ENCODE data around the gene PDCD2L.
A peak's percentile ranks its signal among the peaks of the same experiment; 100 is the strongest.

The PDCD2L gene

GRCh38 chr19:34404109-34404909 lies at the start of gene PDCD2L (continued):
- TF ChIP-seq ZNF645 (tag by site-specific recombination; IDR thresholded peaks at IDR 0.05) (no peak), GFI1B (tag by site-specific recombination; IDR thresholded peaks at IDR 0.05) (no peak), ZNF776 (tag by site-specific recombination; IDR thresholded peaks at IDR 0.05; ENCODE audit: borderline replicate concordance) (no peak), ZNF18 (tag by site-specific recombination; IDR thresholded peaks at IDR 0.05) (peak; percentile 75), ZNF571 (tag by site-specific recombination; IDR thresholded peaks at IDR 0.05) (no peak), ZNF747 (tag by site-specific recombination; IDR thresholded peaks at IDR 0.05) (no peak), ZNF2 (tag by site-specific recombination; IDR thresholded peaks at IDR 0.05) (peak; percentile 98), ZNF624 (tag by site-specific recombination; IDR thresholded peaks at IDR 0.05) (no peak), YY2 (tag by site-specific recombination; IDR thresholded peaks at IDR 0.05) (peak; percentile 97), ZNF548 (tag by site-specific recombination; IDR thresholded peaks at IDR 0.05) (no peak), ZNF24 (tag by site-specific recombination; IDR thresholded peaks at IDR 0.05) (peak; percentile 77), SP3 (tag by site-specific recombination; IDR thresholded peaks at IDR 0.05) (peak; percentile 56), ZSCAN30 (tag by site-specific recombination; IDR thresholded peaks at IDR 0.05) (peak; percentile 67), ZNF184 (tag by site-specific recombination; IDR thresholded peaks at IDR 0.05) (no peak), ZNF223 (tag by site-specific recombination; IDR thresholded peaks at IDR 0.05) (no peak), ZNF16 (tag by site-specific recombination; IDR thresholded peaks at IDR 0.05; ENCODE audit: low read depth) (no peak), GLI4 (tag by site-specific recombination; IDR thresholded peaks at IDR 0.05) (no peak), ZNF768 (tag by site-specific recombination; IDR thresholded peaks at IDR 0.05) (no peak; the same call in 1 of the 2 replicates), ZNF660 (tag by site-specific recombination; IDR thresholded peaks at IDR 0.05) (peak; percentile 89; the same call in 1 of the 2 replicates), ZNF133 (tag by site-specific recombination; IDR thresholded peaks at IDR 0.05) (0 out of 2 replicates have a peak, but pooled peaks have one; percentile 11), ZFP69B (tag by site-specific recombination; IDR thresholded peaks at IDR 0.05) (peak; percentile 44; the same call in 1 of the 2 replicates), ZNF138 (tag by site-specific recombination; IDR thresholded peaks at IDR 0.05; ENCODE audit: borderline replicate concordance) (no peak), ZNF324 (tag by site-specific recombination; IDR thresholded peaks at IDR 0.05) (peak; percentile 61; the same call in 1 of the 2 replicates), HOXD13 (CRISPR knock-in tag; IDR thresholded peaks at IDR 0.05; ENCODE audit: borderline replicate concordance) (no peak), KLF1 (tag by site-specific recombination; IDR thresholded peaks at IDR 0.05) (peak; percentile 27; the same call in 1 of the 2 replicates)
- TF ChIP-seq, protein P1, sequence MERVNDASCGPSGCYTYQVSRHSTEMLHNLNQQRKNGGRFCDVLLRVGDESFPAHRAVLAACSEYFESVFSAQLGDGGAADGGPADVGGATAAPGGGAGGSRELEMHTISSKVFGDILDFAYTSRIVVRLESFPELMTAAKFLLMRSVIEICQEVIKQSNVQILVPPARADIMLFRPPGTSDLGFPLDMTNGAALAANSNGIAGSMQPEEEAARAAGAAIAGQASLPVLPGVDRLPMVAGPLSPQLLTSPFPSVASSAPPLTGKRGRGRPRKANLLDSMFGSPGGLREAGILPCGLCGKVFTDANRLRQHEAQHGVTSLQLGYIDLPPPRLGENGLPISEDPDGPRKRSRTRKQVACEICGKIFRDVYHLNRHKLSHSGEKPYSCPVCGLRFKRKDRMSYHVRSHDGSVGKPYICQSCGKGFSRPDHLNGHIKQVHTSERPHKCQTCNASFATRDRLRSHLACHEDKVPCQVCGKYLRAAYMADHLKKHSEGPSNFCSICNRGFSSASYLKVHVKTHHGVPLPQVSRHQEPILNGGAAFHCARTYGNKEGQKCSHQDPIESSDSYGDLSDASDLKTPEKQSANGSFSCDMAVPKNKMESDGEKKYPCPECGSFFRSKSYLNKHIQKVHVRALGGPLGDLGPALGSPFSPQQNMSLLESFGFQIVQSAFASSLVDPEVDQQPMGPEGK (tag by site-specific recombination; IDR thresholded peaks at IDR 0.05): peak; percentile 79
- TF ChIP-seq, protein P2, sequence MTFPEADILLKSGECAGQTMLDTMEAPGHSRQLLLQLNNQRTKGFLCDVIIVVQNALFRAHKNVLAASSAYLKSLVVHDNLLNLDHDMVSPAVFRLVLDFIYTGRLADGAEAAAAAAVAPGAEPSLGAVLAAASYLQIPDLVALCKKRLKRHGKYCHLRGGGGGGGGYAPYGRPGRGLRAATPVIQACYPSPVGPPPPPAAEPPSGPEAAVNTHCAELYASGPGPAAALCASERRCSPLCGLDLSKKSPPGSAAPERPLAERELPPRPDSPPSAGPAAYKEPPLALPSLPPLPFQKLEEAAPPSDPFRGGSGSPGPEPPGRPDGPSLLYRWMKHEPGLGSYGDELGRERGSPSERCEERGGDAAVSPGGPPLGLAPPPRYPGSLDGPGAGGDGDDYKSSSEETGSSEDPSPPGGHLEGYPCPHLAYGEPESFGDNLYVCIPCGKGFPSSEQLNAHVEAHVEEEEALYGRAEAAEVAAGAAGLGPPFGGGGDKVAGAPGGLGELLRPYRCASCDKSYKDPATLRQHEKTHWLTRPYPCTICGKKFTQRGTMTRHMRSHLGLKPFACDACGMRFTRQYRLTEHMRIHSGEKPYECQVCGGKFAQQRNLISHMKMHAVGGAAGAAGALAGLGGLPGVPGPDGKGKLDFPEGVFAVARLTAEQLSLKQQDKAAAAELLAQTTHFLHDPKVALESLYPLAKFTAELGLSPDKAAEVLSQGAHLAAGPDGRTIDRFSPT (tag by site-specific recombination; IDR thresholded peaks at IDR 0.05): 0 out of 2 replicates have a peak, but pooled peaks have one; percentile 47
- TF ChIP-seq, protein P3, sequence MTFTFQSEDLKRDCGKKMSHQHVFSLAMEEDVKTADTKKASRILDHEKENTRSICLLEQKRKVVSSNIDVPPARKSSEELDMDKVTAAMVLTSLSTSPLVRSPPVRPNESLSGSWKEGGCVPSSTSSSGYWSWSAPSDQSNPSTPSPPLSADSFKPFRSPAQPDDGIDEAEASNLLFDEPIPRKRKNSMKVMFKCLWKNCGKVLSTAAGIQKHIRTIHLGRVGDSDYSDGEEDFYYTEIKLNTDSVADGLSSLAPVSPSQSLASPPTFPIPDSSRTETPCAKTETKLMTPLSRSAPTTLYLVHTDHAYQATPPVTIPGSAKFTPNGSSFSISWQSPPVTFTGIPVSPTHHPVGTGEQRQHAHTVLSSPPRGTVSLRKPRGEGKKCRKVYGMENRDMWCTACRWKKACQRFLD (tag by site-specific recombination; IDR thresholded peaks at IDR 0.05): peak; percentile 90; the same call in 1 of the 2 replicates
- TF ChIP-seq, protein P4, sequence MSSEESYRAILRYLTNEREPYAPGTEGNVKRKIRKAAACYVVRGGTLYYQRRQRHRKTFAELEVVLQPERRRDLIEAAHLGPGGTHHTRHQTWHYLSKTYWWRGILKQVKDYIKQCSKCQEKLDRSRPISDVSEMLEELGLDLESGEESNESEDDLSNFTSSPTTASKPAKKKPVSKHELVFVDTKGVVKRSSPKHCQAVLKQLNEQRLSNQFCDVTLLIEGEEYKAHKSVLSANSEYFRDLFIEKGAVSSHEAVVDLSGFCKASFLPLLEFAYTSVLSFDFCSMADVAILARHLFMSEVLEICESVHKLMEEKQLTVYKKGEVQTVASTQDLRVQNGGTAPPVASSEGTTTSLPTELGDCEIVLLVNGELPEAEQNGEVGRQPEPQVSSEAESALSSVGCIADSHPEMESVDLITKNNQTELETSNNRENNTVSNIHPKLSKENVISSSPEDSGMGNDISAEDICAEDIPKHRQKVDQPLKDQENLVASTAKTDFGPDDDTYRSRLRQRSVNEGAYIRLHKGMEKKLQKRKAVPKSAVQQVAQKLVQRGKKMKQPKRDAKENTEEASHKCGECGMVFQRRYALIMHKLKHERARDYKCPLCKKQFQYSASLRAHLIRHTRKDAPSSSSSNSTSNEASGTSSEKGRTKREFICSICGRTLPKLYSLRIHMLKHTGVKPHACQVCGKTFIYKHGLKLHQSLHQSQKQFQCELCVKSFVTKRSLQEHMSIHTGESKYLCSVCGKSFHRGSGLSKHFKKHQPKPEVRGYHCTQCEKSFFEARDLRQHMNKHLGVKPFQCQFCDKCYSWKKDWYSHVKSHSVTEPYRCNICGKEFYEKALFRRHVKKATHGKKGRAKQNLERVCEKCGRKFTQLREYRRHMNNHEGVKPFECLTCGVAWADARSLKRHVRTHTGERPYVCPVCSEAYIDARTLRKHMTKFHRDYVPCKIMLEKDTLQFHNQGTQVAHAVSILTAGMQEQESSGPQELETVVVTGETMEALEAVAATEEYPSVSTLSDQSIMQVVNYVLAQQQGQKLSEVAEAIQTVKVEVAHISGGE (tag by site-specific recombination; conservative IDR thresholded peaks at IDR 0.05; ENCODE audit: low read depth): peak; percentile 76
